HepG2 (cell line): ENCODE measurements around the gene TDP2. TPM values are rescaled to one million over a fixed set of nuclear protein-coding genes. Genes with fewer than 3 reads are reported as not detected.
A peak's percentile ranks its signal among the peaks of the same experiment; 100 is the strongest.

Experiments used
- ELF4 ChIP-seq: sonication (generic); formaldehyde crosslinking; IDR thresholded peaks from 2 replicates; pipeline ENCODE4 v1.5.0; 2020; ENCODE audit warnings: missing genetic modification reagents, mild to moderate bottlenecking, moderate library complexity, borderline replicate concordance
- JUND ChIP-seq: sonication (generic); formaldehyde crosslinking; IDR thresholded peaks from 2 replicates; pipeline ENCODE4 v1.8.0; 2022; ENCODE audit warnings: mild to moderate bottlenecking, missing genetic modification reagents
- KLF15 ChIP-seq: sonication (generic); formaldehyde crosslinking; IDR thresholded peaks from 2 replicates; pipeline ENCODE4 v1.8.1; 2023; ENCODE audit warnings: borderline replicate concordance, mild to moderate bottlenecking, inconsistent platforms, missing genetic modification reagents, mixed read lengths
- LRRFIP1 ChIP-seq: sonication (generic); formaldehyde crosslinking; conservative IDR thresholded peaks from 2 replicates; pipeline ENCODE4 v1.4.0; 2020; ENCODE audit warnings: missing genetic modification reagents
- NCOR1 ChIP-seq: fragments of 200-600 bp; sonication (generic); IDR thresholded peaks from 2 replicates; pipeline ENCODE4 v1.7.0; 2017; ENCODE audit warnings: antibody characterized with exemption, low read length, borderline replicate concordance
- RAD21 ChIP-seq: fragments of 450-650 bp; formaldehyde crosslinking; IDR thresholded peaks from 2 replicates; pipeline ENCODE4 v1.5.0; 2020; ENCODE audit warnings: mild to moderate bottlenecking
- SIN3A ChIP-seq: IDR thresholded peaks from 2 replicates; pipeline ENCODE4 v1.6.1; 2011; ENCODE audit warnings: low read depth, mild to moderate bottlenecking, control low read depth, low read length, borderline replicate concordance
- ZBTB3 ChIP-seq: sonication (generic); formaldehyde crosslinking; IDR thresholded peaks from 2 replicates; pipeline ENCODE4 v1.4.0; 2020; ENCODE audit warnings: low read depth, mild to moderate bottlenecking, moderate library complexity, missing genetic modification reagents, borderline replicate concordance
- ZBTB46 ChIP-seq: sonication (generic); formaldehyde crosslinking; IDR thresholded peaks from 2 replicates; pipeline ENCODE4 v1.4.0; 2020; ENCODE audit warnings: mild to moderate bottlenecking, missing genetic modification reagents, borderline replicate concordance
- ZNF124 ChIP-seq: sonication (generic); formaldehyde crosslinking; IDR thresholded peaks from 2 replicates; pipeline ENCODE4 v1.4.0; 2020; ENCODE audit warnings: missing genetic modification reagents
- ZNF263 ChIP-seq: sonication (generic); formaldehyde crosslinking; IDR thresholded peaks from 2 replicates; pipeline ENCODE4 v1.4.0; 2020; ENCODE audit warnings: missing genetic modification reagents
- ZNF33A ChIP-seq: sonication (generic); formaldehyde crosslinking; IDR thresholded peaks from 2 replicates; pipeline ENCODE4 v1.5.1; 2020; ENCODE audit warnings: missing genetic modification reagents, mild to moderate bottlenecking, moderate library complexity, borderline replicate concordance
- ZNF451 ChIP-seq: sonication (generic); formaldehyde crosslinking; IDR thresholded peaks from 2 replicates; pipeline ENCODE4 v1.5.0; 2020; ENCODE audit warnings: mild to moderate bottlenecking, missing genetic modification reagents
- ZNF513 ChIP-seq: sonication (generic); formaldehyde crosslinking; conservative IDR thresholded peaks from 2 replicates; pipeline ENCODE4 v1.5.0; 2020; ENCODE audit warnings: missing genetic modification reagents
- ZNF720 ChIP-seq: sonication (generic); formaldehyde crosslinking; IDR thresholded peaks from 2 replicates; pipeline ENCODE4 v1.4.0; 2020; ENCODE audit warnings: missing genetic modification reagents
- polyA plus RNA-seq, 8 experiments: library from polyadenylated mRNA; depleted of rRNA in 3 of 8; stranded (reverse) in 7 of 8; unstranded in 1 of 8; fragments of >200 nt; fragmentation: Illumina TruSeq in 4 of 8; extraction: Trizol in 4 of 8; gene quantifications; 2 replicates each; pipeline versions ENCODE4 v1.2.1 to v1.2.3, GENCODE V29; 2011 to 2016; ENCODE audit warnings: low read depth in 4 of 8, missing spikeins in 1 of 8, mixed read lengths in 1 of 8; ENCODE audit not compliant: insufficient read depth in 1 of 8
- total RNA-seq, 5 experiments: library from RNA; depleted of rRNA; stranded (reverse); fragments of >200 nt; fragmentation: Illumina TruSeq; extraction: Trizol; gene quantifications; 2 replicates each; pipeline ENCODE4 v1.2.3, GENCODE V29; 2016; ENCODE audit warnings: low read depth in 1 of 5
- TF ChIP-seq, protein P1 (sequence below): sonication (generic); formaldehyde crosslinking; conservative IDR thresholded peaks from 2 replicates; pipeline ENCODE4 v1.8.0; 2022; ENCODE audit warnings: mild to moderate bottlenecking, moderate library complexity, missing genetic modification reagents
- TF ChIP-seq, protein P2 (sequence below): sonication (generic); formaldehyde crosslinking; conservative IDR thresholded peaks from 2 replicates; pipeline ENCODE4 v1.4.0; 2020; ENCODE audit warnings: missing genetic modification reagents
- TF ChIP-seq, protein P3 (sequence below): sonication (generic); formaldehyde crosslinking; IDR thresholded peaks from 2 replicates; pipeline ENCODE4 v1.8.1; 2023; ENCODE audit warnings: mild to moderate bottlenecking, inconsistent platforms, moderate library complexity, missing genetic modification reagents, borderline replicate concordance

TDP2 gene
- total and polyA plus RNA-seq, 2 of the 13 experiments (the other 11 are each of a cell fraction or from before 2014, with no cell fraction given) = 30.5 to 42.6 TPM

DNA sequence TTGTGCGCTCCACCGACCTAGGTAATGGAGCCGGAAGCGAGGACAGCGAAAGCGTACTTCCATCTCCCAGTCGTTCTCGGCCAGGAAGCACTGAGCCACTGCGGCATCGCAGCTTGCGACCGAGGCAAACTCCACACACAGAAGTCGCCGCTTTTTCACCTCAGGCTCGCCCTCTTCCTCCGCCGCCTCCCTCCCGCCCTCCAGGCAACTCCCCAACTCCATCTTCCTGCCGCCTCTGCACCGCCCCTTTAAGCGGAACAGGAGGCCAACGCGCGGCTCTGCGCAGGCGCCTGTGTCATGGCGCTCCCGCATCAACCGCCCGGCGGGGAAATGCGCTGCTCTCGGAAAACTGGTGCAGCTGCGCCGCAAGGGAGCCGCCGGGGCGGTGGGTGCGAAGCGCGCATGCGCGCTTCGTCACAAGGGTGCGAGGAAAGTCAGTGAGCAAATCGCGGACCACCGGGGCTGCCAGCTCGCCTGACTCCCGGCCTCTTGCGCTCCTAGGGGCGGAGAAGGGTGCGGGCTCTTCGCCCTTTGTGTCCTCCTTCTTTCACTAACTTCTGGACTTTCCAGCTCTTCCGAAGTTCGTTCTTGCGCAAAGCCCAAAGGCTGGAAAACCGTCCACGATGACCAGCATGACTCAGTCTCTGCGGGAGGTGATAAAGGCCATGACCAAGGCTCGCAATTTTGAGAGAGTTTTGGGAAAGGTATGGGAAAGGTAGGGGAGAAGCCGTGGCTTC, at the start of gene TDP2, which contains the start of gene ACOT13 (continued):
- TF ChIP-seq RAD21 (CRISPR knock-in tag) (peak; percentile 90), SIN3A (0 out of 2 replicates have a peak, but pooled peaks have one; percentile 36), ZNF513 (CRISPR knock-in tag) (no peak), ZNF451 (CRISPR knock-in tag) (peak; percentile 58), ZNF33A (peak; percentile 97; the same call in 1 of the 2 replicates), ZBTB3 (no peak), KLF15 (peak; percentile 75; the same call in 1 of the 2 replicates), ZNF124 (CRISPR knock-in tag) (peak; percentile 97), ELF4 (CRISPR knock-in tag) (no peak; the same call in none of the 2 replicates), ZNF263 (CRISPR knock-in tag) (0 out of 2 replicates have a peak, but pooled peaks have one; percentile 4), ZNF720 (no peak; the same call in 1 of the 2 replicates), ZBTB46 (CRISPR knock-in tag) (no peak), JUND (CRISPR knock-in tag) (peak; percentile 73; the same call in 1 of the 2 replicates), NCOR1 (peak; percentile 97), LRRFIP1 (CRISPR knock-in tag) (no peak; the same call in 1 of the 2 replicates)
- TF ChIP-seq, protein P1, sequence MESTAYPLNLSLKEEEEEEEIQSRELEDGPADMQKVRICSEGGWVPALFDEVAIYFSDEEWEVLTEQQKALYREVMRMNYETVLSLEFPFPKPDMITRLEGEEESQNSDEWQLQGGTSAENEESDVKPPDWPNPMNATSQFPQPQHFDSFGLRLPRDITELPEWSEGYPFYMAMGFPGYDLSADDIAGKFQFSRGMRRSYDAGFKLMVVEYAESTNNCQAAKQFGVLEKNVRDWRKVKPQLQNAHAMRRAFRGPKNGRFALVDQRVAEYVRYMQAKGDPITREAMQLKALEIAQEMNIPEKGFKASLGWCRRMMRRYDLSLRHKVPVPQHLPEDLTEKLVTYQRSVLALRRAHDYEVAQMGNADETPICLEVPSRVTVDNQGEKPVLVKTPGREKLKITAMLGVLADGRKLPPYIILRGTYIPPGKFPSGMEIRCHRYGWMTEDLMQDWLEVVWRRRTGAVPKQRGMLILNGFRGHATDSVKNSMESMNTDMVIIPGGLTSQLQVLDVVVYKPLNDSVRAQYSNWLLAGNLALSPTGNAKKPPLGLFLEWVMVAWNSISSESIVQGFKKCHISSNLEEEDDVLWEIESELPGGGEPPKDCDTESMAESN (CRISPR knock-in tag) = peak; percentile 93
- TF ChIP-seq, protein P2, sequence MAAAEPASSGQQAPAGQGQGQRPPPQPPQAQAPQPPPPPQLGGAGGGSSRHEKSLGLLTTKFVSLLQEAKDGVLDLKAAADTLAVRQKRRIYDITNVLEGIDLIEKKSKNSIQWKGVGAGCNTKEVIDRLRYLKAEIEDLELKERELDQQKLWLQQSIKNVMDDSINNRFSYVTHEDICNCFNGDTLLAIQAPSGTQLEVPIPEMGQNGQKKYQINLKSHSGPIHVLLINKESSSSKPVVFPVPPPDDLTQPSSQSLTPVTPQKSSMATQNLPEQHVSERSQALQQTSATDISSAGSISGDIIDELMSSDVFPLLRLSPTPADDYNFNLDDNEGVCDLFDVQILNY (CRISPR knock-in tag) = peak; percentile 69; the same call in 1 of the 2 replicates
- TF ChIP-seq, protein P3, sequence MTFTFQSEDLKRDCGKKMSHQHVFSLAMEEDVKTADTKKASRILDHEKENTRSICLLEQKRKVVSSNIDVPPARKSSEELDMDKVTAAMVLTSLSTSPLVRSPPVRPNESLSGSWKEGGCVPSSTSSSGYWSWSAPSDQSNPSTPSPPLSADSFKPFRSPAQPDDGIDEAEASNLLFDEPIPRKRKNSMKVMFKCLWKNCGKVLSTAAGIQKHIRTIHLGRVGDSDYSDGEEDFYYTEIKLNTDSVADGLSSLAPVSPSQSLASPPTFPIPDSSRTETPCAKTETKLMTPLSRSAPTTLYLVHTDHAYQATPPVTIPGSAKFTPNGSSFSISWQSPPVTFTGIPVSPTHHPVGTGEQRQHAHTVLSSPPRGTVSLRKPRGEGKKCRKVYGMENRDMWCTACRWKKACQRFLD = no peak; the same call in 1 of the 2 replicates
